CMK (cell line): Measurements from ENCODE around the gene CDKAL1.
"Not testable (repeated sequence)": the region's sequence is repeated elsewhere in the genome, so short reads cannot be mapped to it uniquely, and the experiment has no call there.

ENCODE experiments used
- DNase-seq: peaks from one replicate; pipeline ENCODE4 v3.0.0-alpha.2; 2010; ENCODE audit warnings: low read depth

Gene CDKAL1

GRCh38 chr6:21079468-21080048, 545.3 kb downstream of the CDKAL1 start:
- no peak for DNase-seq

GRCh38 chr6:21080221-21080620, 546.0 kb downstream of the CDKAL1 start:
- DNase-seq: no peak

GRCh38 chr6:21082091-21082490, 547.8 kb downstream of the CDKAL1 start:
- no peak for DNase-seq

- DNase-seq: no peak
These were observed 549.5 kb downstream of the CDKAL1 start for GRCh38 chr6:21083708-21084107.

GRCh38 chr6:21084656-21085055, 550.4 kb downstream of the CDKAL1 start:
- no peak for DNase-seq

- DNase-seq: no peak
These were observed 551.0 kb downstream of the CDKAL1 start for GRCh38 chr6:21085211-21085610.

- no peak for DNase-seq
These were observed 551.4 kb downstream of the CDKAL1 start for GRCh38 chr6:21085643-21086042.

DNA sequence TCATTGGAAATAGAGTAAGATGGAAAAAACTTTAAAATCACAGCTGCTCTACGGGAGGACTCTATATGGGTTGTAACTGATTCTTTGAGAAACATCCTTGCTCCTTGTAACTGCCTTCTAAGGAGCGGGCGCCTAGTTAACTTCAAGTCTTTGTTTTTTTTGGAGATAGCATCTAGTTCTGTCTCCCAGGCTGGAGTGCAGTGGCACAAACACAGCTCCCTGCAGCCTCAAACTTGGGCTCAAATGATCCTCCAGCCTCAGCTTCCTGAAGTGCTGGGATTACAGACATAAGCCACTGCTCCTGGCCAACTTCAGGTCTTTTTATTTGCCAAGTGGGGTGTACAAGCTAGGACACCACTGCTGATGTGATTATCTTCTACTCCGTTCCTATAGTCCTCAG, 552.9 kb downstream of the CDKAL1 start:
- no peak for DNase-seq

DNA sequence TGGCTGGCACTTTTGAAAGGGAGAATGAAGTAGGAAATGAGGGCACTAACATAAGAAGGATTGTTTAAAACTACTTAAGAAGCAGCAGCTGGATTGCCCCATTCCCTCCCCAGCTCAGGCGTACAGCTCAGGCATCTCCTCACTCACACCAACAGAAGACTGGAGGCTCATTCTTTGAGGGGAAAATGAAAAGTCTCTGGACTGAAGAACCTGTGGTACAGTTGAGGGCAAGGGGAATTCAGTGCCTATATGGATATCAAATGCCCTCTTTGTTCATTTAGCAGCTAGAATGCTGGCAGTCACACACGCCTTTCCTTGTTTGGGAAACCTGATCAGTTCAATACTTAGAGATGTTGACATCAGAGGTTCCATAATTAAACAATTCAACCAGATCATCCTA, 557.2 kb downstream of the CDKAL1 start:
- DNase-seq: no peak

- DNase-seq: not testable (repeated sequence)
These were observed 558.0 kb downstream of the CDKAL1 start for GRCh38 chr6:21092231-21092772.

DNA sequence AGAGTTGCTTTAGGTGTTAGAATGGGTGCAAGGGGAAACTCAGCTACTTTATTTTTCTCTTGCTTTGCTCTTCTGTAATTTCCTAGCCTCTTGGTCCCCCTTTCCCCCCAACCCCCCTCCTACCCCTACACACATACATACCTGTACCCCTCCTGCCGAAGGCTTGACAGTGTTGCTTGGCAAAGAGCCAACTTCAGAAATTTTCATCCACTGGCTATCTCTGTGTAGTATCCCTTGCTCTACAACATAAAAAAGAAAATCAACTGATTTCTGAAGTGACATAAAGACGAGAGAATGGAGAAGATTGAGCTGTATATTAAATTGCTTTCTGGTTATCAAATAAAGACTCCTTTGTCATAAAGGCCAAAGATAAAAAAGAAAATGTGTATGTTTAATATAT, 561.2 kb downstream of the CDKAL1 start:
- DNase-seq: no peak

DNA sequence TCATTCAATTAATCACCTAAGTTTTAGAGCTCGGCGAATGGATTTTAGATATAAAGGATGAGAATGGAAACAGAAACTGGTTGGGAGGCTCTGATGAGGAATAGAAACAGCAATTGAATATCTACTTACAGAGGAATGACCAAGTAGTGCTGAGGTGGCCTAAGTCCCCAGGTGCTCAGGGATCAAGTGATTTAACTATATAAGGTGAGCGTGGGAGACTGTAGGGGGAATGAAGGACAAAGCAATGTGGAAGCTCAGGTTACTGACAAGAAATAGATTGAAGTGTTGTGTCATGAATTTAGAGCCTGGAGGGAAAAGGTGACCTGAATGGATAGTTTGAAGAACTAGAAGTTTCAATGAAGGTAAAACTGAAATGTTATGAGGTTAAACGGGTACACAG, 563.9 kb downstream of the CDKAL1 start:
- DNase-seq: no peak

- no peak for DNase-seq
These were observed 564.5 kb downstream of the CDKAL1 start for GRCh38 chr6:21098744-21099143.

- DNase-seq: no peak
These were observed 565.4 kb downstream of the CDKAL1 start for GRCh38 chr6:21099338-21100314.

- no peak for DNase-seq
These were observed 566.7 kb downstream of the CDKAL1 start for GRCh38 chr6:21100991-21101390.

DNA sequence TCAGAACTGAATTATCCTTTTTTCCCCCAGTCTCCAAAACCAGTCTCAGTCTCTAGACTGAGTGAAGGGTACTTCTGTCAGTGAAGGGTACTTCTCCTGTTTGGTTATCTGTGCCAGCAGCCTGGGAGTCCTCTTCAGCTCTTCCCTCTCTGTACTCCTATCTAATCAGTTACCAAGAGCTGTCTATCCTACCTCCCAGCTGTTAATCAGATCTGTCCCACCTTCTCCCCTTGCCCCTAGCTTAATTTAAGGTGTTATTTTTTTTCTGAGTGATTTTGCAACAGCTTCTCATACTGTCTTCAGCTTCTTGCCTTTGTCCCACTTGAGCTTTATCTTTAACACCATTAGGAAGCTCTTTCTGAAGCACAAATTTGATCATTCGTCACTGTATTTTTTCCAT, 567.4 kb downstream of the CDKAL1 start:
- DNase-seq: no peak

- DNase-seq: no peak
These were observed 567.9 kb downstream of the CDKAL1 start for GRCh38 chr6:21102201-21102600.

DNA sequence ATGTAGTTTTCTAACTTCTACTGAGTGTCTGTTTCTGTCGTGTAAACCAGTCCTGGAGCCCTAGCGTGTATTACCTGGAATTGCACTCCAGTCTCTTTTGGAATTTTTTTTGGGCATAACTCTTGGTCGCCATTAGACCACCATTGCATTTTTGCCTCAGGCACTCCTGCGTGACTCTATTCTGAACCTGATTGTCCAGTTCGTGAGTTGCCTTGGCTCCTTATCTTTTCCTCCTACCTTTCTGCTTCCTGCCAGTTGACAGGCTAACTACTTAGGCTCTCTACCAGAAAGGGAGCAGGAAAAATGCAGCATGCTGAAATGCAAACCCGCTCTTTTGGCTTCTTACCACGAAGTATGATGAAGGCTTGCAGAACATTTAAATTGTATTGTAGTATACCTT, 568.4 kb downstream of the CDKAL1 start:
- no peak for DNase-seq

DNA sequence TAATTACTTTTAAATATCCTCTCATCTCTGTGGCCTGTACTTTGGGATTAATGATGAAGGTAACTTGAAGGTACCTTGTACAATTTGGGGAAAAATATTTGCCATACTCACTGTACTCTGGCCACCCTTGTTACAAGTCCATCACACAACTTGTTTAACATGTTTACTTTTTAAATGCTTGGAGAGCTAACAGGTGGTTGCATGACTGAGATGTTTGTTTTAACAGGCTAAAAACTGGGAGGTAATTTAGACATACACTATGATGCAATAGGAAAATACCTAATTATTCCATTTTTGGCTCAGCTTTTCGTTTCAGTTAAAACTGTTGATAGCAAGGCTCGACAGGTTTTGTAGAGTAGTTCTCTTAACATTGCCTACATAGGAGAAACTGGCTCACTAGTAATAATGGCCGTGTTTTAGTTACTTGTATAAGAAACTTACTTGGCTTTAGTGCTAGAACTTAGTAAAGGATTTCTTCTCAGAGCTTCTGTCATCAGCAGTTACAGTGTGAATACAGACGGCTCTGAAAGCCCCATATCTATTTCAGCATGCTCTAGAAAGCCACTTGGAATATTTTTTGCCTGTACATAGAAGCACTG, 569.5 kb downstream of the CDKAL1 start:
- no peak for DNase-seq

DNA sequence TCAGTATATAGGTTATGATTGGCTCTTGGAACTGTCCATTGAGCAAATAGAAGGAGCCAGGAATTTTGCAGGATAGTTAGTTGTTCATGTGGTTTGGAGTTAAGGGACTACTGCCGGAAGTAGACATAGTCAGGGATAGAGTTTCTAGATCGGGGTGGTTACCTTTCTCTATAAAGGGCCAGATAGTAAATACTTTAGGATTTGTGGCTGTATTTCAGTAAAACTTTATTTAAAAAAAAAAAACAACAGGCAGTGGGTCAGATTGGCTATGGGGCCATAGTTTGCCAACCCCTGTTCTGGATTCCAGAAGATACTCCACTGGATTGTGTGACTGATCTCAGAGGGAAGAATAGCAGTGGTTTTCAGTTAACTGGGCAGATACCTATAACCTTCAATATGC, 570.0 kb downstream of the CDKAL1 start:
- DNase-seq: no peak

DNA sequence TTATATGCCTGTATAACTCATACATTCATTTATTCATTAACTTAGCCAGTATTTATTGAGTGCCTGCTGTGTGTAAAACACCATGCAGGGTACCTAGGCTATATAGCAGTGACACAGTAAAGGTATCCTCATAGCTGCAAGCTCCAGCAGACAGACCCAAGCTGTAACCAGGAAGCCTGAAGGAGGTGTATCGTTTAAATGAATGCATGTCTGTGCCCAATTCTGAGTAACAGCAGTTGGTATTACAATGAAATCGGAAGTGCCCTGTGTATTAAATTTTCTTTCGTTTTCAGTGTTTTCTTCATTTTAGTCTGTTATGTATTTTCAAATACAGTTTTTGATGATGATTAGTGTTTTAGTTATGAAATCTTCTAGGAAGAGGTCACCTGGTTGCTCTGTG, 573.5 kb downstream of the CDKAL1 start:
- DNase-seq: no peak

DNA sequence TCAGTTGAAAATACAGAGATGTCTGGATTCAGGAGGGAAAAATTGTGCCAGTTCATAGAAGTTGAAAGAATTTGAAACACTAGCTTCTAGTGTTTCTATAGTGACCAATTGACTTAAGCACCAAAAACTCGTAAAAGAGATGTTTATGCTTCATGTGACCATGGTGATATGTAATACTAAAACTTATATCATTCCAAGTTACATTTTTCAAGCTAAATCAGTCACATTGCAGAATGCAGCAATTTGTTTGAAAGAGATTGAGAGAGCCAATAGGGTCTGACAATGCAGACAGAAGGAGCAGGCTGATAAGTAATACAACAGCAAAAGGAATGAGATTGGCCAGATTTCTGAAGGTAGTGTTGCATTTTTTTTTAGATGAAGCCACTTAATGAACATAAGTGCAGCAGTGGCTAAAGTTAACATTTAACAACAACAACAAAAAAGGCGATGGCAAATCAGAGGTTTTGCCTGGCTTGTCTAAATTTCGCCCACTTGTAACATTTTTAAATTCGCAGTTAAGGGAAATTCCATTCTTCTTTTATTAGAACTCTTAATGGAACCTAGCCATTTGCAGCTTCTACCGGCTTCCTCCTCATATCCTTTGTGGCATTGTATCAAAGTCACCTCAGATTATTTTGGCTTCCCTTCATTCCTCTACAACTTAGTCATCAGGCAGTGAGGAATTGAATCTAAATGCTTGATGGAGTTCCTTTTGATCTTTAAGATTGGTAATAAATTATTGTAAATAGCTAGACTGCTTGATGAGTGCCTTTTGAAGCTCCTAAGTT, 575.3 kb downstream of the CDKAL1 start:
- no peak for DNase-seq
